ENCODE data around the gene CENPE.
"Not testable (repeated sequence)": the region's sequence is repeated elsewhere in the genome, so short reads cannot be mapped to it uniquely, and the experiment has no call there.

The CENPE gene

GRCh38 chr4:103171006-103171405 lies 27.1 kb downstream of the CENPE start:
- no peaks in the 10 kb centered on the region for H3K27me3 ChIP-seq (ENCODE audit: insufficient read depth, low read length)
- H3K36me3 ChIP-seq (ENCODE audit: insufficient read depth, low read depth, low read length): peaks cover 78% of the 10 kb centered on the region
- H3K9ac ChIP-seq (ENCODE audit: low read depth, low read length): no peak overlapping the region
- no peak overlapping the region for H3K27ac ChIP-seq (ENCODE audit: low read length)
- H3K9me3 ChIP-seq (ENCODE audit: insufficient read depth, low read depth, low read length): no peaks in the 10 kb centered on the region
- no peak overlapping the region for H3K4me3 ChIP-seq (ENCODE audit: low read length)
- H3K4me1 ChIP-seq (ENCODE audit: insufficient read depth, low read length): no peaks in the 10 kb centered on the region

- H3K9me3 ChIP-seq (ENCODE audit: insufficient read depth, low read depth, low read length); H3K27ac ChIP-seq (ENCODE audit: low read length); H3K4me1 ChIP-seq (ENCODE audit: insufficient read depth, low read length); H3K27me3 ChIP-seq (ENCODE audit: insufficient read depth, low read length); H3K9ac ChIP-seq (ENCODE audit: low read depth, low read length); H3K4me3 ChIP-seq (ENCODE audit: low read length): not testable (repeated sequence)
- peaks cover 77% of the 10 kb centered on the region for H3K36me3 ChIP-seq (ENCODE audit: insufficient read depth, low read depth, low read length)
Observed at GRCh38 chr4:103169750-103170149, 28.4 kb downstream of the CENPE start.

- peaks cover 73% of the 10 kb centered on the region for H3K36me3 ChIP-seq (ENCODE audit: insufficient read depth, low read depth, low read length)
Observed at GRCh38 chr4:103168993-103169392, 29.1 kb downstream of the CENPE start.

GRCh38 chr4:103162176-103162575 lies 36.0 kb downstream of the CENPE start:
- H3K36me3 ChIP-seq (ENCODE audit: insufficient read depth, low read depth, low read length): peaks cover 80% of the 10 kb centered on the region

More at GRCh38 chr4:103168993-103169392, 29.1 kb downstream of the CENPE start:
- Histone ChIP-seq H3K4me3 (ENCODE audit: low read length) (no peak overlapping the region), H3K9ac (ENCODE audit: low read depth, low read length) (no peak overlapping the region), H3K9me3 (ENCODE audit: insufficient read depth, low read depth, low read length) (no peaks in the 10 kb centered on the region), H3K27ac (ENCODE audit: low read length) (no peak overlapping the region), H3K4me1 (ENCODE audit: insufficient read depth, low read length) (no peaks in the 10 kb centered on the region), H3K27me3 (ENCODE audit: insufficient read depth, low read length) (no peaks in the 10 kb centered on the region)

GRCh38 chr4:103158760-103159159 lies 39.4 kb downstream of the CENPE start:
- Histone ChIP-seq H3K27ac (ENCODE audit: low read length) (no peak overlapping the region), H3K9me3 (ENCODE audit: insufficient read depth, low read depth, low read length) (no peaks in the 10 kb centered on the region), H3K4me1 (ENCODE audit: insufficient read depth, low read length) (no peaks in the 10 kb centered on the region), H3K9ac (ENCODE audit: low read depth, low read length) (no peak overlapping the region), H3K36me3 (ENCODE audit: insufficient read depth, low read depth, low read length) (peaks cover 85% of the 10 kb centered on the region), H3K27me3 (ENCODE audit: insufficient read depth, low read length) (no peaks in the 10 kb centered on the region), H3K4me3 (ENCODE audit: low read length) (no peak overlapping the region)

More at GRCh38 chr4:103162176-103162575, 36.0 kb downstream of the CENPE start:
- Histone ChIP-seq H3K4me3 (ENCODE audit: low read length) (no peak overlapping the region), H3K27ac (ENCODE audit: low read length) (no peak overlapping the region), H3K4me1 (ENCODE audit: insufficient read depth, low read length) (no peaks in the 10 kb centered on the region), H3K27me3 (ENCODE audit: insufficient read depth, low read length) (no peaks in the 10 kb centered on the region), H3K9me3 (ENCODE audit: insufficient read depth, low read depth, low read length) (no peaks in the 10 kb centered on the region), H3K9ac (ENCODE audit: low read depth, low read length) (no peak overlapping the region)

- no peaks in the 10 kb centered on the region for H3K4me1 ChIP-seq (ENCODE audit: insufficient read depth, low read length)
- no peaks in the 10 kb centered on the region for H3K27me3 ChIP-seq (ENCODE audit: insufficient read depth, low read length)
- H3K4me3 ChIP-seq (ENCODE audit: low read length): no peak overlapping the region
- no peak overlapping the region for H3K27ac ChIP-seq (ENCODE audit: low read length)
- H3K9ac ChIP-seq (ENCODE audit: low read depth, low read length): no peak overlapping the region
- peaks cover 85% of the 10 kb centered on the region for H3K36me3 ChIP-seq (ENCODE audit: insufficient read depth, low read depth, low read length)
- no peaks in the 10 kb centered on the region for H3K9me3 ChIP-seq (ENCODE audit: insufficient read depth, low read depth, low read length)
Observed at GRCh38 chr4:103156106-103156505, 42.0 kb downstream of the CENPE start.

- H3K4me1 ChIP-seq (ENCODE audit: insufficient read depth, low read length): no peaks in the 10 kb centered on the region
- H3K27ac ChIP-seq (ENCODE audit: low read length): no peak overlapping the region
- H3K27me3 ChIP-seq (ENCODE audit: insufficient read depth, low read length): no peaks in the 10 kb centered on the region
- no peak overlapping the region for H3K4me3 ChIP-seq (ENCODE audit: low read length)
- no peak overlapping the region for H3K9ac ChIP-seq (ENCODE audit: low read depth, low read length)
- H3K9me3 ChIP-seq (ENCODE audit: insufficient read depth, low read depth, low read length): no peaks in the 10 kb centered on the region
- H3K36me3 ChIP-seq (ENCODE audit: insufficient read depth, low read depth, low read length): peaks cover 88% of the 10 kb centered on the region
Observed at GRCh38 chr4:103152381-103152780, 45.8 kb downstream of the CENPE start.

- H3K27me3 ChIP-seq (ENCODE audit: insufficient read depth, low read length): no peaks in the 10 kb centered on the region
- H3K4me3 ChIP-seq (ENCODE audit: low read length): no peak overlapping the region
- no peak overlapping the region for H3K9ac ChIP-seq (ENCODE audit: low read depth, low read length)
- H3K27ac ChIP-seq (ENCODE audit: low read length): no peak overlapping the region
- H3K9me3 ChIP-seq (ENCODE audit: insufficient read depth, low read depth, low read length): no peaks in the 10 kb centered on the region
- peaks cover 87% of the 10 kb centered on the region for H3K36me3 ChIP-seq (ENCODE audit: insufficient read depth, low read depth, low read length)
- no peaks in the 10 kb centered on the region for H3K4me1 ChIP-seq (ENCODE audit: insufficient read depth, low read length)
Observed at GRCh38 chr4:103150677-103151076, 47.5 kb downstream of the CENPE start.

GRCh38 chr4:103144926-103145325 lies 53.2 kb downstream of the CENPE start:
- Histone ChIP-seq H3K4me1 (ENCODE audit: insufficient read depth, low read length) (no peaks in the 10 kb centered on the region), H3K4me3 (ENCODE audit: low read length) (no peak overlapping the region), H3K9me3 (ENCODE audit: insufficient read depth, low read depth, low read length) (no peaks in the 10 kb centered on the region), H3K27me3 (ENCODE audit: insufficient read depth, low read length) (no peaks in the 10 kb centered on the region), H3K27ac (ENCODE audit: low read length) (no peak overlapping the region), H3K36me3 (ENCODE audit: insufficient read depth, low read depth, low read length) (peaks cover 96% of the 10 kb centered on the region), H3K9ac (ENCODE audit: low read depth, low read length) (no peak overlapping the region)

GRCh38 chr4:103137446-103137827 lies 60.7 kb downstream of the CENPE start:
- Histone ChIP-seq H3K4me3 (ENCODE audit: low read length) (no peak overlapping the region), H3K4me1 (ENCODE audit: insufficient read depth, low read length) (no peaks in the 10 kb centered on the region), H3K9ac (ENCODE audit: low read depth, low read length) (no peak overlapping the region), H3K9me3 (ENCODE audit: insufficient read depth, low read depth, low read length) (no peaks in the 10 kb centered on the region), H3K27me3 (ENCODE audit: insufficient read depth, low read length) (no peaks in the 10 kb centered on the region), H3K27ac (ENCODE audit: low read length) (no peak overlapping the region), H3K36me3 (ENCODE audit: insufficient read depth, low read depth, low read length) (peaks cover 97% of the 10 kb centered on the region)

- Histone ChIP-seq H3K9ac (ENCODE audit: low read depth, low read length) (no peak overlapping the region), H3K4me3 (ENCODE audit: low read length) (no peak overlapping the region), H3K27ac (ENCODE audit: low read length) (no peak overlapping the region), H3K36me3 (ENCODE audit: insufficient read depth, low read depth, low read length) (peaks cover 97% of the 10 kb centered on the region), H3K9me3 (ENCODE audit: insufficient read depth, low read depth, low read length) (no peaks in the 10 kb centered on the region), H3K27me3 (ENCODE audit: insufficient read depth, low read length) (no peaks in the 10 kb centered on the region), H3K4me1 (ENCODE audit: insufficient read depth, low read length) (no peaks in the 10 kb centered on the region)
Observed at GRCh38 chr4:103136671-103137445, 61.3 kb downstream of the CENPE start.

- Histone ChIP-seq H3K9ac (ENCODE audit: low read depth, low read length) (no peak overlapping the region), H3K4me1 (ENCODE audit: insufficient read depth, low read length) (no peaks in the 10 kb centered on the region), H3K4me3 (ENCODE audit: low read length) (no peak overlapping the region), H3K27ac (ENCODE audit: low read length) (no peak overlapping the region), H3K9me3 (ENCODE audit: insufficient read depth, low read depth, low read length) (no peaks in the 10 kb centered on the region), H3K36me3 (ENCODE audit: insufficient read depth, low read depth, low read length) (peaks cover 77% of the 10 kb centered on the region), H3K27me3 (ENCODE audit: insufficient read depth, low read length) (no peaks in the 10 kb centered on the region)
Observed at GRCh38 chr4:103129174-103129573, 69.0 kb downstream of the CENPE start.

Data from iPS-20b (cell line).